Renal pelvis (tissue), 4 donors: ENCODE measurements around the gene PDZD2. TPM values are rescaled to one million over a fixed set of nuclear protein-coding genes. Genes with fewer than 3 reads are reported as not detected.
"Not testable (repeated sequence)": the region's sequence is repeated elsewhere in the genome, so short reads cannot be mapped to it uniquely, and the experiment has no call there.

ENCODE experiments used
- DNase-seq: peaks from one replicate; pipeline ENCODE4 v3.0.0-alpha.2; 2013
- polyA plus RNA-seq, 3 donors: library from polyadenylated mRNA; unstranded; fragments of 120-200 nt; gene quantifications; one replicate each; pipeline ENCODE4 v1.2.1, GENCODE V29; 2013; ENCODE audit not compliant: insufficient read length in 3 of 3

The PDZD2 gene
- polyA plus RNA-seq, 3 donors, result 16.3 to 21.4 (median 18.9) TPM

DNA sequence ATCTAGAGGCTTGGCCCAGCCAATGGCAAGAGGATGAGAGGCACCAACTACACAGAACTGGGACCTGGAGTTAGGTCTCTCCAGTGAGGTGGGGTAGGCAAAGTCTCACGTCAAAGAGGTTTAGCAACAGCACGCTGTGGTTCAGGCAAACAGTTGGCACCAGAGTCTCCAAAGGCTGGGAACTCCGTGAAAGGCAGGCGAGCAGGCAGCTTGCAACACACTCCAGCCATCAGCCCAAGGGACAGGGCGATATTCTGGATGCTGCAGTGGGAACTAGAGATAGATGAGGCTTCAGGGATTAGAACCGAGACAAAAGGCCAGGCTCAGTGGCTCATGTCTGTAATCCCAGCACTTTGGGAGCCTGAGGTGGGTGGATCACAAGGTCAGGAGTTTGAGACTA, 129.1 kb downstream of the PDZD2 start:
- DNase-seq, result no peak

GRCh38 chr5:31768784-31769183, 129.9 kb downstream of the PDZD2 start:
- DNase-seq, result no peak

- no peak for DNase-seq
These were observed 130.6 kb downstream of the PDZD2 start for GRCh38 chr5:31769530-31769929.

- no peak for DNase-seq
These were observed 131.3 kb downstream of the PDZD2 start for GRCh38 chr5:31770132-31770720.

- DNase-seq, result no peak
These were observed 132.1 kb downstream of the PDZD2 start for GRCh38 chr5:31770998-31771397.

GRCh38 chr5:31771500-31771899, 132.6 kb downstream of the PDZD2 start:
- no peak for DNase-seq

DNA sequence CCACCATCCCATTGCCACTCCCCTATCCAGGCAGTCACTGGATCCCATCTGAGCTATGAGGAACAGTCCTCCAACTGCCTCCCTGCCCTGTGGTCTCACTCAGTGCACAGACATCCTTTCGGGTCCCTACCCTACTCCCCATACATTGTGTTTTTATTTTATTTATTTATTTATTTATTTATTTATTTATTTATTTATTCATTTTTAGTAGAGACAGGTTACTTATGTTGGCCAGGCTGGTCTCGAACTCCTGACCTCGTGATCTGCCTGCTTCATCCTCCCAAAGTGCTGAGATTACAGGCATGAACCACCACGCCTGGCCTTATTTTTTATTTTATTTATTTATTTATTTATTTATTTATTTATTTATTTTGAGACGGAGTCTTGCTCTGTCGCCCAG, 137.4 kb downstream of the PDZD2 start:
- not testable (repeated sequence) for DNase-seq

GRCh38 chr5:31776976-31777651, 138.2 kb downstream of the PDZD2 start:
- DNase-seq, result no peak

GRCh38 chr5:31781772-31782171, 142.8 kb downstream of the PDZD2 start:
- DNase-seq, result no peak

DNA sequence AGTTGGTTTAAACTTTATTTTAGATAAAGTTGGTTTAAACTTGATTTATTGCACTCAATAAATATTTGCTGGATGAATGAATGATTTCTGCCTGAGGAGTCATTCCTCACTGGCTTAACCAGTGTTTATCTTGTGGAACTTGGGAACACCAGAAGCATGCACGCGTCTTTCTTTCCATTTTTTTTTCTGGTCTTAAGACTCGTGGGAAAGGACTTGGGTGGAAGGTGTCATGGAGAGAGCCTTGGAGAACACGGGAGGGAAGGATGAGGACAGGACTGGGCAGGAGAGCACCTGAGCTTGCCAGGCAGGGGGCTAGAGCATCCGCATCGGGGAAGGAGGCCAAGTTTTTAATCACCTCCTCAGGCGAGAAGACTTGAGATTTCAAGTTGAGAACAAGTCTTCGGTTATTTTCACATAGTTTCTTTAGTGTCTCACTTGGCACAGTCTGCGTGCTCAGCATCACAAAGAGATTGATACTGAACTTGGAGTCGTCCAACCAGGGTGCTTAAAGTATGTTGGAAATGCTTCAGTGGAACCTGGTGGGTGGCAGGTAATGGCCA, 144.2 kb downstream of the PDZD2 start:
- DNase-seq, result no peak

GRCh38 chr5:31783731-31784130, 144.8 kb downstream of the PDZD2 start:
- DNase-seq, result no peak

GRCh38 chr5:31786090-31786631, 147.2 kb downstream of the PDZD2 start:
- no peak for DNase-seq

DNA sequence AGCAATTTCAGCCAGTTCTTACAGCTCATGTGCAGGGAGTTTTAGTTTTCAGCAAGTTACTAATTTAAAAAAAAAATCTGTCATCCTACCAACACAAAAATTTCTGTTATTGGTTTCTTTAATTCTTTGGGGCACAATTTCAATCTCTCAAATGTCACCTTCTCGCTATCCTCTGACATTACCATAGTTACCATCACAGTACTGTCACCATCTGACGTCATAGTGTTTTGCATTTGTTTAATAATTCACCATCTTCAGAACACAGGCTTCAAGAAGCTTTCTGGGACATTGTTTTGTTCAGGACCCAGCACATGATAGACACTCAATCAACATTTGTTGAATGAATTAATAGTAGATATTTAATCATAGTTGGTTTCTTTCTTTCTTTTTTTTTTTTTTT, 155.1 kb downstream of the PDZD2 start:
- DNase-seq, result no peak

DNA sequence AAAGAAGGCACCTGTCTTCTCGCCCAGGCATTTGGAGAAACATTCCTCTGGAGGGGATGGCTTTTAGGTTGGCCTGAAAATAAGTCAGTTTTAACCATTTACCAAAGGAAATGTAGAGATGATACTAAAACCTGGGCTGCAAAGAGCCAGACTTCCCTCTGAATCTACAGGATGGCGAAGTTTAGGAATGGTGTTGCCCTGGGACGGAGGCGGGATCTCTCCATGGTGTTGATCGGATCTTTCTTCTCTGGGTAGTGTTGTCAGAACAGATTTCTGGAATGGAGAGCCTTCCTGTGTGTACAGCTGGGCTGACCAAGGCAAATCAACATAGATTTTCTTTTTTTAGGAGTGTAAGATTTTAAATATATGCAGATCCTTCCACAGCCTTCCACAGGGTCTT, 159.2 kb downstream of the PDZD2 start:
- no peak for DNase-seq

GRCh38 chr5:31800351-31800750, 161.4 kb downstream of the PDZD2 start:
- DNase-seq, result no peak

DNA sequence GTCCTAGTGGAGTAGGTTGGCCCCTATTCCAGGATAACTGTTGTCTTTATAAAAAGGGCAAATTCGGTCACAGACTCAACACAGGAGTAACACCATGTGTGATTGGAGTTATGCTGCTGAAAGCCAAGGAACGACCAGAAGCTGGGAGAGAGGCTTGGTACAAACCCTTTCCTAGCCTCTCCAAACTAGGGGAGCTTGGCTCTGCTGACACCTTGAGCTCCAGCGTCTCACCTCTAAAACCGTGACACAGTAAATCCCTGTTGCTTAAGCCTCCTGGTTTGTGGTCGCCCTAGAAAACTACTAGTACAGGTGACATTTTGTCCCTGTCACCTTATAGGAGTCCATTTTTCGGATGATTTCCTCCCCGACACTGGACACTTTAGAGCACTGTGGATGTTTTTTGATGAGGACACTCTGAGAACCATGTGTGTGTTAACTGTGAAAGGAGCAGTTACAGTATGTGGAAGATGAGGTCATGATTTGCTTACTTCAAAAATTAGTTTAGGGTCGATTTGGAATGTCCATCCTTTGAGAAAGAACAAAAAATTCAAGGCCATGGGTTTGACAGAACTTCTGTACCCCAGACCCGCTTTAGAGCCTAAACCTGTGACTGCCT, 167.0 kb downstream of the PDZD2 start:
- DNase-seq, result no peak

- no peak for DNase-seq
These were observed 167.6 kb downstream of the PDZD2 start for GRCh38 chr5:31806561-31806960.

GRCh38 chr5:31807789-31808540, 169.0 kb downstream of the PDZD2 start:
- DNase-seq, result no peak

DNA sequence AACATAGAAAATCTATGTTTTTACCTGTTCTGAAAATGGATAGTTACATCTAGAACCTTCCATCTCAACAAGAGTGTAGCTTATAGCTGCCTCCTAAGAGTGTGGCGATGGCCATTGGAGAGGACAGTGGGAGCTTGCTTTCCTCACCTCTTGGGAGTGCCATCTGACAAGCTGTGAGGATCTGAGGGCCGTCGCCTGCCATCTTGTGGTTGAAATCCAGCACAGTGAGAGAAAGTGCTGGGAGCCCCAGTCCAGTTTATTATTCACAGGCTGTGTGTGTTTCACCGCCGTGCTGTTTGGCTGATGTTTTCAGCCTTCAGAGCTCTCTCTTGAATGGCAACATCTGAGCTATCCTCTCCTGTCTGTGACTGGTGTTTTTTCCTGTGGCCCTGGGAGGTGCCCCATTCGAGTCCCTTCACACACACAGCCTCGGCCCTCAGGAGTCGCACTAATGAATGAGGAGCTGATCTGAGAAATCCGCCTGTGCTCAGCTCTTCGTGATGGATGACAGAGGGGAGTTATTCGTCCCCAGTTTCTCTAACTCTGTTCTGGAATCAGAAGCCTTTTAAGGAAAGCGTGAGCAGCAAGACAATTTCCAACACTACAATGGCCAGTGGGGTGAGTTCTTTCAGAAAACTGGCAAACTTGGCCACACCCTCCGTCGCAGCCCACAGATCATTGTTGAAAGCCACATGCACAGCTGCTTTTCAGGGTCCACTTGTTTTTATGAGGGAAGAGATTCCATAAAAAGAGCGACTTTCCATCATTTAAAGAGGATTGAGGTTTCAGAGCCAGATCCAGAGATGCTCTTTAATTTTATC, 170.3 kb downstream of the PDZD2 start:
- DNase-seq, result peak; percentile 79

- DNase-seq, result no peak
These were observed 172.3 kb downstream of the PDZD2 start for GRCh38 chr5:31811210-31811609.

- DNase-seq, result no peak
These were observed 176.4 kb downstream of the PDZD2 start for GRCh38 chr5:31815376-31815775.
